ENCODE results near the gene MARK3.

Gene MARK3

GRCh38 chr14:103450416-103450815 lies 65.2 kb downstream of the MARK3 start:
- no peak for TF ChIP-seq CTCF (IDR thresholded peaks at IDR 0.05)

- no peak for TF ChIP-seq CTCF (IDR thresholded peaks at IDR 0.05)
These were observed 66.2 kb downstream of the MARK3 start for GRCh38 chr14:103451401-103451800.

- no peak for TF ChIP-seq CTCF (IDR thresholded peaks at IDR 0.05)
These were observed 68.6 kb downstream of the MARK3 start for GRCh38 chr14:103453791-103454190.

- no peak for TF ChIP-seq CTCF (IDR thresholded peaks at IDR 0.05)
These were observed 71.1 kb downstream of the MARK3 start for GRCh38 chr14:103456167-103456835.

- no peak for TF ChIP-seq CTCF (IDR thresholded peaks at IDR 0.05)
These were observed 75.2 kb downstream of the MARK3 start for GRCh38 chr14:103460415-103460814.

- TF ChIP-seq CTCF (IDR thresholded peaks at IDR 0.05): no peak
These were observed 77.9 kb downstream of the MARK3 start for GRCh38 chr14:103463149-103463548.

- no peak for TF ChIP-seq CTCF (IDR thresholded peaks at IDR 0.05)
These were observed 78.6 kb downstream of the MARK3 start for GRCh38 chr14:103463851-103464250.

GRCh38 chr14:103472939-103473338 lies 87.7 kb downstream of the MARK3 start:
- TF ChIP-seq CTCF (IDR thresholded peaks at IDR 0.05): no peak

Data from LNCAP (cell line).